GM12801 (cell line): ENCODE data around the gene NLRC3.

Experiments
- CTCF ChIP-seq: IDR thresholded peaks from one replicate; pipeline ENCODE4 v1.5.1; 2011; ENCODE audit warnings: control low read depth; ENCODE audit not compliant: insufficient read length; ENCODE audit errors: extremely low read depth

The NLRC3 gene

GRCh38 chr16:3596101-3596861, 19.1 kb upstream of the NLRC3 start:
- TF ChIP-seq CTCF, result no peak

GRCh38 chr16:3595521-3596021, 18.4 kb upstream of the NLRC3 start:
- TF ChIP-seq CTCF, result no peak

GRCh38 chr16:3595110-3595486, 17.9 kb upstream of the NLRC3 start:
- TF ChIP-seq CTCF, result no peak

GRCh38 chr16:3594316-3595109, 17.3 kb upstream of the NLRC3 start:
- no peak for TF ChIP-seq CTCF

- no peak for TF ChIP-seq CTCF
These were observed 15.4 kb upstream of the NLRC3 start for GRCh38 chr16:3592559-3592958.

- no peak for TF ChIP-seq CTCF
These were observed 14.8 kb upstream of the NLRC3 start for GRCh38 chr16:3591991-3592390.

GRCh38 chr16:3591436-3591803, 14.2 kb upstream of the NLRC3 start:
- TF ChIP-seq CTCF, result no peak
